Measurements from ENCODE around the gene CDK14. TPM values are rescaled to one million over a fixed set of nuclear protein-coding genes. Genes with fewer than 3 reads are reported as not detected.

Gene CDK14
- total RNA-seq, 4 donors from 2014 or later, result 29.3 to 37.8 (median 33.0) TPM

DNA sequence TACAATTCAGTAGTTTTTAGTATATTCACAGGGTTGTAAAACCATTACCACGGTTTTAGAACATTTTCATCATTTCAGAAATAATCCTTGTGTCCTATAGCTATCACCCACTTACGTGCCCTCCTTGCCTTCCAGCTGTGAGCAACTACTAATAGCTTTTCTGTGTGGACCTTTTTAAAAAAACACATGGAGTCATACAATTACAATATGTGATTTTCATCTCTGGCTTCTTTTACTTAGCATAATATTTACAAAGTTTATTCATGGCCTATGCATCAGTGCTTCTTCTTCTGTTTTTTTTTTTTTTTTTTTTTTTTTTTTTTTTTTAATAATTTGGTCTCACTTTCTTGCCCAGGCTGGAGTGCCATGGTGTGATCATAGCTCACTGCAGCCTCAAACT is 76.1 kb downstream of the CDK14 start:
- H3K4me1 ChIP-seq, result no peaks in the 10 kb centered on the region
- H3K27ac ChIP-seq, result no peak overlapping the region
- no peaks in the 10 kb centered on the region for H3K27me3 ChIP-seq
- no peaks in the 10 kb centered on the region for H3K9me3 ChIP-seq
- no peaks in the 10 kb centered on the region for H3K36me3 ChIP-seq
- no peak overlapping the region for H3K4me3 ChIP-seq (replicated peaks in 1 of 3)
- 93% methylated on average over 2 of the region's 2 CpGs for WGBS, 2 donors
- intact Hi-C loops (cut with DNase I), result no loop called here
- DNase-seq, result no peak
- TF ChIP-seq POLR2A (IDR thresholded peaks at IDR 0.05) (no peak), CTCF (IDR thresholded peaks at IDR 0.05) (no peak)

GRCh38 chr7:90674625-90675024 is 78.5 kb downstream of the CDK14 start:
- DNase-seq, result no peak
- no peak overlapping the region for H3K4me3 ChIP-seq (replicated peaks in 1 of 3)
- no peaks in the 10 kb centered on the region for H3K27me3 ChIP-seq
- TF ChIP-seq CTCF (IDR thresholded peaks at IDR 0.05) (no peak), POLR2A (IDR thresholded peaks at IDR 0.05) (no peak)
- intact Hi-C loops (cut with DNase I), result no loop called here
- no peaks in the 10 kb centered on the region for H3K9me3 ChIP-seq
- H3K4me1 ChIP-seq, result peaks cover 0 to 3% of the 10 kb centered on the region in 2 donors
- H3K27ac ChIP-seq, result no peak overlapping the region
- WGBS, 2 donors, result 79 to 86% methylated on average over 1 of the region's 1 CpG
- H3K36me3 ChIP-seq, result no peaks in the 10 kb centered on the region

DNA sequence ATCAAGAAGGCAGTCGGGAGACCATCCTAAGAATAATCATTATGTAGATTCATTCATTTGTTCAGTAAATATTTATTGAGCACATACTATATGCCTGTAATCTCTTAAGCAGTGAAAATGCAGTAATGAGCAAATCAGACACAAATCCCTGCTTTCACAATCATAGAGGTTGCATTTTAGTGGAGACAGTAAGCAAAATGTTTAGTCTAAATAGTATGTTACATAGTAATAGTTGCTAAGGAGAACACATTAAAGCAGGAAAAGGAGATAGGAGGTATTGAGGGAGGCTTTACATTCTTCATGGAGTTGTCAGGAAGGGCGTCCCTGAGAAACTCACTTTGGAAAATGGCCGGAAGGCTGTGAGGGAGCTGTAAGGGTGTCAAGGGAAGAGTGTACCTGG is 79.9 kb downstream of the CDK14 start:
- no peaks in the 10 kb centered on the region for H3K27me3 ChIP-seq
- H3K27ac ChIP-seq, result no peak overlapping the region
- DNase-seq, result no peak
- peaks cover 0 to 3% of the 10 kb centered on the region in 2 donors for H3K4me1 ChIP-seq
- no peak for TF ChIP-seq CTCF (IDR thresholded peaks at IDR 0.05)
- no peak for TF ChIP-seq POLR2A (IDR thresholded peaks at IDR 0.05)
- no peaks in the 10 kb centered on the region for H3K36me3 ChIP-seq
- 94 to 96% methylated on average over 3 of the region's 3 CpGs for WGBS, 2 donors
- no peaks in the 10 kb centered on the region for H3K9me3 ChIP-seq
- no peak overlapping the region for H3K4me3 ChIP-seq (replicated peaks in 1 of 3)
- intact Hi-C loops (cut with DNase I), result no loop called here

DNA sequence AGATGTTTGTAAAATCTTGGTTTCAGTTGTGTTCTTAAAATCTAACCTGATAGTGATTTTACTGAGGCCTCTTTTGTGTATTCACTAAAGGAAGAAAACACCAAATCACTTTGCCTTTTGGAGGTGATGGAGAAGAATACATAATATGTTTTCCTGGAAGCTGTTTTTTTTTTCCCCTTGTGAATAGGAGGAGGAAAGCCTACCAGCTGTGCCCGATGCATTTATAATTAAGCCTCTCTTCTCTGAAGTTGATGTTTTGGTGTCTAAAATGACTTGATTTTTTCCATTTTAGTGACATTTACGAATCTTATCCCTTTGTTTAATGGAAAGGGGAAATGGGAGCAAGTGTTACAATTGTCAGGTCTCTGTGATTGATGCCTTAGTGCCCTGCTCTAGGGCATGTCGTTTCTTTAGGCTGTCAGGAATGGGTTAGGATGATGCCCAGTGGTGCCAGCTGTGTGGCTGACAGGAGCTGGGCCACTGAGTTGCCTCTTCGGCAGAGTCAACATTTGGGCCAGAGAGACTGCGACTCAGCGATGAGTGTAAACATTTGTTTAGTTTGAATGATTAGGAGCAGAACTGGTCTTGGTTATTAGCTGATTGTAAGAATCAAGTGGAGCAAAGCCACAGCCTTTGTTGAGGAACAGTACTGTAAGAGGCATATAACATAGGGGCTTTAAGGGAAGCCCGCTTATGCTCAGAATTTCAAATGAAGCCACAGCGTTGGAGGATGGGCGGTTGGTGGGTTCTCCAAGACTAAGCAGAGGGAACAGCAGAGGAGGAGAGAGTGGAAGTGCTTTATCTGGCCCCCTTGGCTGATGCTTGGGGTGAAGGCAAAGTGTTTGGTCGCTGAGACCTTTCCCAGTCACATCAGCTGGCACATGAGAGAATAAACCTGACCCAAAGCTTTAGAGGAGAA is 81.6 kb downstream of the CDK14 start:
- H3K36me3 ChIP-seq, result no peaks in the 10 kb centered on the region
- 52 to 67% methylated on average over 10 of the region's 10 CpGs for WGBS, 2 donors
- TF ChIP-seq POLR2A (IDR thresholded peaks at IDR 0.05), result no peak
- TF ChIP-seq CTCF (IDR thresholded peaks at IDR 0.05), result no peak
- DNase-seq, result no peak
- no peak overlapping the region for H3K4me3 ChIP-seq (replicated peaks in 1 of 3)
- intact Hi-C loops (cut with DNase I), result no loop called here
- peaks cover 0 to 3% of the 10 kb centered on the region in 2 donors for H3K4me1 ChIP-seq
- H3K27ac ChIP-seq, result no peak overlapping the region
- H3K9me3 ChIP-seq, result no peaks in the 10 kb centered on the region
- H3K27me3 ChIP-seq, result no peaks in the 10 kb centered on the region

GRCh38 chr7:90678986-90679385 is 82.9 kb downstream of the CDK14 start:
- WGBS, 2 donors, result 45 to 56% methylated on average over 3 of the region's 3 CpGs

More at GRCh38 chr7:90678986-90679385, 82.9 kb downstream of the CDK14 start:
- no peak overlapping the region for H3K27ac ChIP-seq
- TF ChIP-seq CTCF (IDR thresholded peaks at IDR 0.05) (no peak), POLR2A (IDR thresholded peaks at IDR 0.05) (no peak)
- DNase-seq, result no peak
- no peaks in the 10 kb centered on the region for H3K9me3 ChIP-seq
- no peaks in the 10 kb centered on the region for H3K36me3 ChIP-seq
- intact Hi-C loops (cut with DNase I), result no loop called here
- no peak overlapping the region for H3K4me3 ChIP-seq (replicated peaks in 1 of 3)
- H3K4me1 ChIP-seq, result peaks cover 0 to 3% of the 10 kb centered on the region in 2 donors
- no peaks in the 10 kb centered on the region for H3K27me3 ChIP-seq
